Panc1 (cell line): Measurements from ENCODE around the gene KRTAP5-9. TPM values are rescaled to one million over a fixed set of nuclear protein-coding genes. Genes with fewer than 3 reads are reported as not detected.

ENCODE experiments used
- ATAC-seq: fragments of 200-7000 bp; cut with Tn5 transposase; 2 replicates; pipeline ENCODE4 v1.9.1; 2020; ENCODE audit warnings: mild to moderate bottlenecking, moderate library complexity
- BruUV-seq: library from RNA; stranded (reverse); fragments of 400-500 nt; replicated peaks from 2 replicates; lab custom pipeline; 2021; lab: Mats Ljungman, UMichigan
- CTCF ChIA-PET: fragments of 300-600 bp; sonication (Branson Sonifier 250); formaldehyde crosslinking; loops from one replicate; lab custom pipeline; 2022; ENCODE audit warnings: antibody characterized with exemption; lab: Charles Lee
- POLR2A ChIA-PET: fragments of 300-600 bp; sonication (Branson Sonifier 250); formaldehyde crosslinking; loops from one replicate; lab custom pipeline; 2022; ENCODE audit warnings: antibody characterized with exemption; lab: Charles Lee
- DNase-seq: peaks from one replicate; pipeline ENCODE4 v3.0.0-alpha.2; 2010; ENCODE audit warnings: low read depth, low spot score
- H3K27ac ChIP-seq: 2 replicates; pipeline ENCODE4 v1.5.1; 2011; ENCODE audit warnings: mild to moderate bottlenecking, low read length, inconsistent platforms
- H3K27me3 ChIP-seq: fragments of 200-500 bp; sonication (Bioruptor generic); 2 replicates; pipeline ENCODE4 v1.6.0; 2014; ENCODE audit warnings: low read length, inconsistent platforms; ENCODE audit not compliant: control insufficient read depth, insufficient read depth
- H3K36me3 ChIP-seq: fragments of 200-500 bp; sonication (Bioruptor generic); 2 replicates; pipeline ENCODE4 v1.5.1; 2014; ENCODE audit warnings: inconsistent platforms, mild to moderate bottlenecking, low read length, moderate library complexity; ENCODE audit not compliant: control insufficient read depth, insufficient read depth
- H3K4me1 ChIP-seq: 2 replicates; pipeline ENCODE4 v1.5.1; 2011; ENCODE audit warnings: inconsistent platforms, mild to moderate bottlenecking, low read length, moderate library complexity; ENCODE audit not compliant: control insufficient read depth, insufficient read depth
- H3K4me3 ChIP-seq, 2 experiments: 2 replicates each; pipeline ENCODE4 v1.5.1; 2011 to 2012; ENCODE audit warnings: low read depth in 2 of 2, low read length in 2 of 2, mild to moderate bottlenecking in 2 of 2, inconsistent platforms in 1 of 2, moderate library complexity in 1 of 2
- H3K9me3 ChIP-seq: fragments of 200-500 bp; sonication (Bioruptor generic); 2 replicates; pipeline ENCODE4 v1.5.1; 2014; ENCODE audit warnings: low read depth, mild to moderate bottlenecking, inconsistent platforms, low read length, moderate library complexity; ENCODE audit not compliant: control insufficient read depth, insufficient read depth
- POLR2AphosphoS5 ChIP-seq: IDR thresholded peaks from 2 replicates; pipeline ENCODE4 v1.6.1; 2012; ENCODE audit warnings: mild to moderate bottlenecking, low read depth, low read length, moderate library complexity
- SIN3A ChIP-seq: IDR thresholded peaks from 2 replicates; pipeline ENCODE4 v1.6.1; 2012; ENCODE audit warnings: low read depth, mild to moderate bottlenecking, low read length, moderate library complexity, borderline replicate concordance; ENCODE audit not compliant: insufficient read depth
- TCF7L2 ChIP-seq: IDR thresholded peaks from 2 replicates; pipeline ENCODE4 v1.6.1; 2011; ENCODE audit warnings: mild to moderate bottlenecking, low read depth, low read length, inconsistent platforms
- in situ Hi-C: cut with HindIII; loops from 2 replicates; pipeline ENCODE4 v1.10.0; 2016; ENCODE audit warnings: low sequenced_read_pairs, low pct_unique_long_range_greater_than_20kb
- intact Hi-C: fragments of 100-400 bp; cut with micrococcal nuclease; formaldehyde crosslinking; loops from one replicate; pipeline ENCODE4 v1.10.0; 2022; ENCODE audit not compliant: unreplicated experiment
- total RNA-seq: library from RNA; stranded (reverse); gene quantifications from one replicate; pipeline ENCODE4 v1.2.1, GENCODE V29; 2021; ENCODE audit not compliant: unreplicated experiment
- TF ChIP-seq, protein P1 (sequence below): fragments of 450-650 bp; IDR thresholded peaks from 2 replicates; pipeline ENCODE4 v1.5.1; 2017; ENCODE audit warnings: mild to moderate bottlenecking
- TF ChIP-seq, protein P2 (sequence below), 2 experiments: IDR thresholded peaks; 2 replicates each; pipeline ENCODE4 v1.6.1; 2011 to 2012; ENCODE audit warnings: low read depth in 2 of 2, control low read depth in 1 of 2, low read length in 1 of 2, mild to moderate bottlenecking in 1 of 2, moderate library complexity in 1 of 2; ENCODE audit not compliant: insufficient read depth in 1 of 2

KRTAP5-9 gene
- total RNA-seq, 1 experiment from 2014 or later, result not detected

DNA sequence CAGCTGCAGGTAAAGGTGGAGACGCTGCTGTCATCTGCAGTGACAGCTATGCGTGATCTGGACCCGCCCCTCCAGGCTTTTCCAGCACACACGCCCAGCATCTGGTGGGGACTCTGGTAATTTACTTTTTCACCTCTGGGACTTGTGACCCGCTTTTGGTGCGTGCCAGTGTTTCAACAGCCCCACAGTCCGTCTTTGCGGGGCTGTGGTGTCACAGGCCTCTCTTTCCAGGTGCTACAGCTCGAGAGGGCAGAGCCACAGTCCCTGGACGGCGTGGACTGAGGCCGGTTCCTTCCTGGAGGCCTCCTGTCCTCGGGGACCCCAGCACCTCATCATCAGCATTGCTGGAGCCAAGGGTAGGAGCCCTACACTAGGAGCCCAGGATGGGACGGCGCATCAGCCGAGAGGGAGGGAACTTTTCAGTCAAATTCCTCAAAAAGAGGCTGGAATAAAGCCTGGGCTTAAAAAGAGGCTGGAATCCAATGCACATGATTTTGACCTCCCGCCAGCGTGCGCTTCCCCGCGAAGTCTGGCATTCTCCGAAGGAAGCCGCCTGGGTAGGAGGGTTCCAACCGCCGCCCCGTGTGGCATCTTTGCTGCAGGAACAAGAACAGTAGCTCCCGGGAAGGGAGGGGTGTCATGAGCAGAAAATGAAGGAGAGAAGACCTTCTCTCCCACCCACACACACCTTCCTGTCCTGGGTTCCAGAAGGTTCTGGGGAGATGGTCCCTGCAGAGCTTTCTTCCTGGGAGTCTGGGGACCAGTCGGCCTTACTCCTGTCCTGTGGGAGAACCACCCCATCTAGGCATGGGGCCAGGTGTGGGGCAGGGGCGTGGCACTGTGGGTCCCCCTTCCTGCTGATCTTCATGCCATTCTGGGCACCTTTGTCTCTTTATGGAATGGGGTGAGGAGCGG is 46.9 kb upstream of the KRTAP5-9 start:
- H3K4me3 ChIP-seq, result no peak overlapping the region
- no peaks in the 10 kb centered on the region for H3K9me3 ChIP-seq
- in situ Hi-C loops (no loop called here), intact Hi-C loops (no loop called here)
- CTCF ChIA-PET, result no interaction called here
- peaks cover 4% of the 10 kb centered on the region; the same call in 1 of the 2 replicates for H3K36me3 ChIP-seq
- POLR2A ChIA-PET, result interaction anchor here (1.2 kb wide), 1 partner anchor 11 kb away, joined by 16 read pairs; no protein-coding TSS in a partner anchor
- TF ChIP-seq TCF7L2, result no peak
- no peak for TF ChIP-seq POLR2AphosphoS5
- TF ChIP-seq, protein P1, sequence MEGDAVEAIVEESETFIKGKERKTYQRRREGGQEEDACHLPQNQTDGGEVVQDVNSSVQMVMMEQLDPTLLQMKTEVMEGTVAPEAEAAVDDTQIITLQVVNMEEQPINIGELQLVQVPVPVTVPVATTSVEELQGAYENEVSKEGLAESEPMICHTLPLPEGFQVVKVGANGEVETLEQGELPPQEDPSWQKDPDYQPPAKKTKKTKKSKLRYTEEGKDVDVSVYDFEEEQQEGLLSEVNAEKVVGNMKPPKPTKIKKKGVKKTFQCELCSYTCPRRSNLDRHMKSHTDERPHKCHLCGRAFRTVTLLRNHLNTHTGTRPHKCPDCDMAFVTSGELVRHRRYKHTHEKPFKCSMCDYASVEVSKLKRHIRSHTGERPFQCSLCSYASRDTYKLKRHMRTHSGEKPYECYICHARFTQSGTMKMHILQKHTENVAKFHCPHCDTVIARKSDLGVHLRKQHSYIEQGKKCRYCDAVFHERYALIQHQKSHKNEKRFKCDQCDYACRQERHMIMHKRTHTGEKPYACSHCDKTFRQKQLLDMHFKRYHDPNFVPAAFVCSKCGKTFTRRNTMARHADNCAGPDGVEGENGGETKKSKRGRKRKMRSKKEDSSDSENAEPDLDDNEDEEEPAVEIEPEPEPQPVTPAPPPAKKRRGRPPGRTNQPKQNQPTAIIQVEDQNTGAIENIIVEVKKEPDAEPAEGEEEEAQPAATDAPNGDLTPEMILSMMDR, result no peak
- no peak for TF ChIP-seq SIN3A
- TF ChIP-seq, protein P2, sequence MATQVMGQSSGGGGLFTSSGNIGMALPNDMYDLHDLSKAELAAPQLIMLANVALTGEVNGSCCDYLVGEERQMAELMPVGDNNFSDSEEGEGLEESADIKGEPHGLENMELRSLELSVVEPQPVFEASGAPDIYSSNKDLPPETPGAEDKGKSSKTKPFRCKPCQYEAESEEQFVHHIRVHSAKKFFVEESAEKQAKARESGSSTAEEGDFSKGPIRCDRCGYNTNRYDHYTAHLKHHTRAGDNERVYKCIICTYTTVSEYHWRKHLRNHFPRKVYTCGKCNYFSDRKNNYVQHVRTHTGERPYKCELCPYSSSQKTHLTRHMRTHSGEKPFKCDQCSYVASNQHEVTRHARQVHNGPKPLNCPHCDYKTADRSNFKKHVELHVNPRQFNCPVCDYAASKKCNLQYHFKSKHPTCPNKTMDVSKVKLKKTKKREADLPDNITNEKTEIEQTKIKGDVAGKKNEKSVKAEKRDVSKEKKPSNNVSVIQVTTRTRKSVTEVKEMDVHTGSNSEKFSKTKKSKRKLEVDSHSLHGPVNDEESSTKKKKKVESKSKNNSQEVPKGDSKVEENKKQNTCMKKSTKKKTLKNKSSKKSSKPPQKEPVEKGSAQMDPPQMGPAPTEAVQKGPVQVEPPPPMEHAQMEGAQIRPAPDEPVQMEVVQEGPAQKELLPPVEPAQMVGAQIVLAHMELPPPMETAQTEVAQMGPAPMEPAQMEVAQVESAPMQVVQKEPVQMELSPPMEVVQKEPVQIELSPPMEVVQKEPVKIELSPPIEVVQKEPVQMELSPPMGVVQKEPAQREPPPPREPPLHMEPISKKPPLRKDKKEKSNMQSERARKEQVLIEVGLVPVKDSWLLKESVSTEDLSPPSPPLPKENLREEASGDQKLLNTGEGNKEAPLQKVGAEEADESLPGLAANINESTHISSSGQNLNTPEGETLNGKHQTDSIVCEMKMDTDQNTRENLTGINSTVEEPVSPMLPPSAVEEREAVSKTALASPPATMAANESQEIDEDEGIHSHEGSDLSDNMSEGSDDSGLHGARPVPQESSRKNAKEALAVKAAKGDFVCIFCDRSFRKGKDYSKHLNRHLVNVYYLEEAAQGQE (IDR thresholded peaks at IDR 0.05; ENCODE audit: insufficient read depth in 1 of 2, low read depth in 2 of 2, low read length in 1 of 2), result no peak
- no peaks in the 10 kb centered on the region for H3K27me3 ChIP-seq
- ATAC-seq, result no peak
- BruUV-seq, result no TSS peak
- DNase-seq, result no peak
- H3K4me1 ChIP-seq, result no peaks in the 10 kb centered on the region
- H3K27ac ChIP-seq, result no peak overlapping the region

DNA sequence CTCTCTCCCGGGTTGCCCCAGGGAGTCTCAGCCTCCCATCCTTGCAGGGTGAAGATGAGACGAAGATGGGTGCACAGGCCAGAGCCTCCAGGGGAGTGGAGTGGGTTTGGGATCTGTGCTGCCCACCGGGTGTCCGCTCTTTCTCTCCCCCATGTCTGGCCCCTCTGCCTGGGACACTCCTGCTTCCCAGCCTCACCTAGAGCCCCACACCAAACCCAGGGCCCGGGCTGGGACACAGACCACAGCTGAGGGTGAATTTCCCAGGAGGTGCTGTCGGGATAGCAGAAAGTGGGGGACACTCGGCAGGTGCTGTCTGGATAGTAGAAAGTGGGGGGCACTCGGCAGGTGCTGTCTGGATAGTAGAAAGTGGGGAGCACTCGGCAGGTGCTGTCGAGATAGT is 46.2 kb upstream of the KRTAP5-9 start:
- in situ Hi-C loops (no loop called here), intact Hi-C loops (no loop called here)
- Histone ChIP-seq H3K4me1 (no peaks in the 10 kb centered on the region), H3K9me3 (no peaks in the 10 kb centered on the region), H3K27me3 (no peaks in the 10 kb centered on the region), H3K27ac (no peak overlapping the region), H3K4me3 (no peak overlapping the region), H3K36me3 (peaks cover 4% of the 10 kb centered on the region; the same call in 1 of the 2 replicates)
- ChIA-PET POLR2A (interaction anchor here (1.2 kb wide), 1 partner anchor 11 kb away, joined by 16 read pairs; no protein-coding TSS in a partner anchor), CTCF (no interaction called here)
- no peak for ATAC-seq
- no TSS peak for BruUV-seq
- no peak for DNase-seq
- TF ChIP-seq, protein P1, result no peak
- TF ChIP-seq POLR2AphosphoS5 (no peak), TCF7L2 (no peak), SIN3A (no peak)
- TF ChIP-seq, protein P2 (IDR thresholded peaks at IDR 0.05; ENCODE audit: insufficient read depth in 1 of 2, low read depth in 2 of 2, low read length in 1 of 2), result no peak
